GM19328 (cell line): Measurements from ENCODE around the gene SERPINA6.
"Not testable (repeated sequence)": the region's sequence is repeated elsewhere in the genome, so short reads cannot be mapped to it uniquely, and the experiment has no call there.

Experiments
- ATAC-seq: cut with Tn5 transposase; IDR thresholded peaks from one replicate; pipeline ENCODE4 v1.9.1; 2021; ENCODE audit warnings: mild to moderate bottlenecking, moderate library complexity; ENCODE audit not compliant: unreplicated experiment

Gene SERPINA6, protein sequence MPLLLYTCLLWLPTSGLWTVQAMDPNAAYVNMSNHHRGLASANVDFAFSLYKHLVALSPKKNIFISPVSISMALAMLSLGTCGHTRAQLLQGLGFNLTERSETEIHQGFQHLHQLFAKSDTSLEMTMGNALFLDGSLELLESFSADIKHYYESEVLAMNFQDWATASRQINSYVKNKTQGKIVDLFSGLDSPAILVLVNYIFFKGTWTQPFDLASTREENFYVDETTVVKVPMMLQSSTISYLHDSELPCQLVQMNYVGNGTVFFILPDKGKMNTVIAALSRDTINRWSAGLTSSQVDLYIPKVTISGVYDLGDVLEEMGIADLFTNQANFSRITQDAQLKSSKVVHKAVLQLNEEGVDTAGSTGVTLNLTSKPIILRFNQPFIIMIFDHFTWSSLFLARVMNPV

DNA sequence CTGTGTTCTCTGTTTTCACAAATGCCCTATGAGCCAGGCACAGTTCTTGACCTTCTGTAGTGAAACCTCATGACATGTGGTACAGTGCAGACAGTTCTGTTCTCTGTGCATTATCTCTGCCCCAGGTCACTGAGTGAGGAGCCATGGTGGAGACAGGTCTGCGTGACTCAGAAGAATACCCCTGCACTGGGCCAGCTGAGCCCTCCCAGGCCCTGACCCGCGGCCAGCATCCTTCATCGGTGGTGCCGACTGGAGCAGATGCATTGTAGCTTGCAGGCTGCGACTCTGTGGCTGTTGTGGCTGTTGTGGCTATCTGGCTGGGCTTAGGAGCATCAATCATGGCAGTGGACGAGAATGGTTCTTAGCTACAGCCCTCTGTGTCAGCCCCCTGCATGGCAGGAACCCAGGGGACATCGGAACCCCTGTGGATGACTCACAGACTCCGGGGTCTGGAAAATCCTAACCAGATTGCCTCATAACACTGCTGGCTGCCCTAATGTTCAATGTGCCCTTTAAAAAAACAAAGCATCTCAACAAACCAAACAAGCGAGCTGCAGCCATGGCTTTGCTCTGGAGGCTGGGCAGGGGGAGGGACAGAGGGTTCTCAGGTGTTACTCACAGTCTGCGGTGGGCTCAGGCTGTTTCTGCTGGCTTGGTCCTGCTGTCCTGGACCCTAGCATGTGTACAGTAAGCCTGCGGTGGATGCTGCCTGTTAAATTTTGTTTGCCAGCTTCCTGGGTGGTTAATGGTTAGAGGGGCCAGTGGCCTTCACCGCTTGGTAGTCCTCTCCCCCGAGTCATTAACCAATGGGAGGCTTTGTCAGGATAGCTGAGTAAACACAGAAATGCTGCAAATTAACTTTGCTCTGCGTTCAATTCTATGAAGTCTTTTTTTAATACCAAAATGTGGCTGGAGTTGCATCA lies at the start of gene SERPINA6:
Gene SERPINA6 (minus strand): TSS at position 689 of the 923 bp plus-strand sequence. CDS start 8,688 bp downstream, outside the sequence.
- no peak for ATAC-seq

- ATAC-seq: no peak
Observed at GRCh38 chr14:94372021-94372605, 49.0 kb upstream of the SERPINA6 start.

GRCh38 chr14:94370524-94370910 lies 47.4 kb upstream of the SERPINA6 start:
- ATAC-seq: no peak

DNA sequence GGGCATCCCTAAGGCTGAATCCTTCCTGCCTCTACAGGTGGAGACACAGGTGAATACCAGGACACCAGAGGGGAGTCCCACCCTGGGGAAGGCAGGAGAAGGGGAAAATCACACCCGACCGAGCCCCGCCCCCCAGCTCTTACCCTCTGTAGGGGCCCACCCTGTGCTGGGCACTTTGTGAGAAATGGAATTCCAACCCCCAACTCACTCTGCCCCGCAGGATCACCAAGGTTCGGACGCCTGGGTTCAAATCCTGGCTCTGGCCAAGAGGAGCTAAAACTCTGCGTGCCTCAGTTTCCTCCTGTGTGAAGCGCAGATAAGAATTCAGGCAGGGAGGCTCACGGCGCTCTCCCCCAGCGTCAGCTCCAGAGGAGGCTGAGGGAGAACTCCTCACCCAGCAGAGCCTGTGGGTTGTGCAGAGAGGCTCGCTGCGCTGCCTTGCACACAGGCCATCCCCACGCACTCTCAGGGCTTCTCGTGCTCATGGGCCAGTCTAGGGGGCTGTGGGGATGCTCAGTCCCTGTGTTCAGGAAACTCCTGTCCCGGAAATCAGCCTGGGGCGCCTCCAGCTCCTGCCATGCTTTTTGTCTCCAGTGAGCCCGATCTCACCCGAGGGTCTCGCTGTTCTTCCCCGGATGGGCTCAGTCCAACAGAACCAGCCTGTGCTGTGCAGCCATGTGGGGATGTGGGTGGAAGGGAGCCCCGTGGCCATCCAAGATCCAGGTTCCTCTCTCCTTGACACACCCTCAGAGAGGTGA lies 46.8 kb upstream of the SERPINA6 start:
- not testable (repeated sequence) for ATAC-seq

GRCh38 chr14:94368956-94369355 lies 45.8 kb upstream of the SERPINA6 start:
- ATAC-seq: no peak

DNA sequence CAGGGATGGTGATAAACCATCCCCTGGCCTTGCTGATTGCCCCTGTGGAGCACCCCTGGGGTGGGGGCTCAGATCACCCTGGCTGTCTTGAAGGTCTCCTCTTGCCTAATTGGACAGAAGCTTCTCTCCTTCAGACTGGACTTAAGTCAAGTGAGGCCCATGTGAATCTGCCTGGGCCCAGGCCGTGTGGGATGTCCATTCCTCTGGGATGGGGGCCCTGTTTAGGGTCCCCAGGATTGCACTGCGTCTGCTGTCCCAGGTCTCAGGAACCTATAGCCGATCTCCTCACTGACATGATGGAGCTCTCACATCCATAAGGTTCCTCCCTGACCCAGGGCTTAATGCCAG lies 45.1 kb upstream of the SERPINA6 start:
- no peak for ATAC-seq

GRCh38 chr14:94367347-94368242 lies 44.5 kb upstream of the SERPINA6 start:
- no peak for ATAC-seq

DNA sequence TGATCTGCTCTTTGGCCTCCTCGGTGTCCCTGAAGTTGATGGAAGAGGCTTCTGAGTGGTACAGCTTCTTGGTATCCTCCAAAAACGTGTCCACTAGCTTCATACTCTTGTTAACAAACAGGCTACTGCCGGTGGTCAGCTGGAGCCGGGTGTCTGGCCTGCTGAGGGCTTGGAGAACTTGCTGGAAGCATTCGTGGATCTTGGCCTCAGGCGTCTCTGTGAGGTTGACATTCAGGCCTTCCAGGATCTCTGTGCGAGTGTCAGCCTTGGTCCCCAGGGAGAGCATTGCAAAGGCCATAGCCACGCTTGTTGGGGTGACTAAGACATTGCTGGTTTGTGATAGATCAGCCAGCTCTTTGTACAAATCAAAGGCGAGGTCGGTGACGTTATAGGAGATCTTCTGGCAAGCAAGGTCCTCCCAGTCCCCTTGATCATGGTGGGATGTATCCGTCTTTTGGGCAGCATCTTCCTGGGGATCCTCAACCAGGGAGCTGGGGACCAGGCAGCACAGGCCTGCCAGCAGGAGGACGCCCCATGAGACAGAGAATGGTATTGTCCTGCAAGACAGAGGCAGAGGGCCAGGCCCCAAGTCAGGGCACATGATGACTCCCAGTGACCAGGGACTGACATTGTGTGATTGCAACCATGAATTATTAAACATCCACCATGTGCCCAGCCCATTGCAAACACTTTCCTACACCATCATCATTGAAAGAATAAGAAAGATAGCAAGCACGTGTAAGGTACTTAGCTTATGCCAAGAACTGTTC lies 43.2 kb upstream of the SERPINA6 start, which contains the start of gene SERPINA2:
Gene SERPINA2 (minus strand): TSS at position 553 of the 770 bp plus-strand sequence.
- ATAC-seq: no peak

- no peak for ATAC-seq
Observed at GRCh38 chr14:94365624-94366023, 42.5 kb upstream of the SERPINA6 start.

GRCh38 chr14:94364964-94365363 lies 41.8 kb upstream of the SERPINA6 start:
- no peak for ATAC-seq

- no peak for ATAC-seq
Observed at GRCh38 chr14:94364037-94364436, 40.9 kb upstream of the SERPINA6 start.

DNA sequence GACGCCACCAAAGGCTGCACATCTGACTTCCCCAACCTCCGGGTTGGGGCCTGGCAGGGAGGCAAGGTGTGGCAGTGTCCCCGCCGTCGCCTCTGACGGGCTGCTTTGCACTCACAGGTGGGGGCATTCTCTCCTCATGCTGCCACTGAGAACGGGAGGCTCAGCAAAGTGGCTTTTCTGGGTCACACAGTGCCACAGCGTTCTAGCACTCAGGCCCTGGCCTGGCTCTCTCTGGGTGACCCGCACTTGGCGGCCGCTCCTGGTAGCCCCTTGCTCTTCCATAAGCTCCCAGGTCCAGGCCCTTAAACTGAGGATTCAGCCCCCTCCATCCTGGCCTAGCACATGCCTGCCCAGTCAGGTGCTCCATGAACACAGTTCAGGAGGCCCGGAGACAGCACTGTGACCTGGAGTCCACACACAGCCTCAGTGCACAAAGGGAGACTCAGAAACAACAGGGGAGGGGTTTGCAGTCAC lies 40.1 kb upstream of the SERPINA6 start:
- ATAC-seq: no peak

GRCh38 chr14:94362614-94363133 lies 39.5 kb upstream of the SERPINA6 start:
- no peak for ATAC-seq

DNA sequence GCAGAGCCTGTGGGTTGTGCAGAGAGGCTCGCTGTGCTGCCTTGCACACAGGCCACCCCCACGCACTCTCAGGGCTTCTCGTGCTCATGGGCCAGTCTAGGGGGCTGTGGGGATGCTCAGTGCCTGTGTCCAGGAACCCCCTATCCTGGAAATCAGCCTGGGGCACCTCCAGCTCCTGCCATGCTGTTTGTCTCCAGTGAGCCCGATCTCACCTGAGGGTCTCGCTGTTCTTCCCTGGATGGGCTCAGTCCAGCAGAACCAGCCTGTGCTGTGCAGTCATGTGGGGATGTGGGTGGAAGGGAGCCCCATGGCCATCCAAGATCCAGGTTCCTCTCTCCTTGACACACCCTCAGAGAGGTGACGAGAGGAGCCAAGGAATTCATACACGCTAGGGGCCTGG lies 38.5 kb upstream of the SERPINA6 start:
- no peak for ATAC-seq

DNA sequence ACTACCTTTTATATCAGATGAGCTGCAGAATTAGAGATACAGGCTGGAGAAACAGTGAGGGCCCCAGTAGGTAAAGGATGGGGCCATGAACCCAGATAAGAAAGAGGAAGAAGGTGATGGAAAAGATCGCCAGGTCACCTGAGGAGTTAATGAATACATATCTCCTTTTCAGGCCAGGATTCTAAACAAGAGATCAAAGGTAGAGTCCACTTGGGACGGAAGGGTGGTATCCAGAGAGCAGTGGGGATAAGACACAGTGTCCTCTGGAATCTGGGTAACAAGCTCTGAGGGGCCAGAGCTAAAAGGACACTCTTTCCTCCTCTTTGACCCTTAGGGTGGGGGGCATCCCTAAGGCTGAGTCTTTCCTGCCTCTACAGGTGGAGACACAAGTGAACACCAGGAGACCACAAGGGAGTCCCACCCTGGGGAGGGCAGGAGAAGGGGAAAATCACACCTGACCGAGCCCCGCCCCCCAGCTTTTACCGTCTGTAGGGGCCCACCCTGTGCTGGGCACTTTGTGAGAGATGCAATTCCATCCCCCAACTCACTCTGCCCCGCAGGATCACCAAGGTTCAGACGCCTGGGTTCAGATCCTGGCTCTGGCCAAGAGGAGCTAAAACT lies 37.9 kb upstream of the SERPINA6 start:
- ATAC-seq: no peak

DNA sequence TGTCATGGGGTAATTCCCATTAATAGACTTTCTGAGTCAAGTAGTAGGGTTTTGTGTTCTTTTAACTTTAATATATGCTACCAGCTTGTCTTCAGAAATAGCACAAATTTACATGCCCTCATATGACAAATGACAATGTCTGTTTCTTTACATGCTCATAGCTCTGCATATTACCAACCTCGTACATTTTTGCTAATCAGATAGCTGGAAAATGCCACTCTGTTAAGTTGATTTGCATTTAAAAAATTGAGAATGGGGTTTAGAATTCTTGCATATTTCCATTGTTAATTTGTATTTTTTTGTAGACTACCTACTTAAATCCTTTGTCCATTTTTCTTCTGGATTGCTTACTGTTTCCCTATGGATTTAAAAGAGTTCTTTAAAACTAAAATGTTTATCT lies 34.0 kb upstream of the SERPINA6 start:
- no peak for ATAC-seq

- ATAC-seq: no peak
Observed at GRCh38 chr14:94356379-94357056, 33.4 kb upstream of the SERPINA6 start.
